Measurements from ENCODE around the gene PRM2.
"Not testable (repeated sequence)": the region's sequence is repeated elsewhere in the genome, so short reads cannot be mapped to it uniquely, and the experiment has no call there.

The PRM2 gene

DNA sequence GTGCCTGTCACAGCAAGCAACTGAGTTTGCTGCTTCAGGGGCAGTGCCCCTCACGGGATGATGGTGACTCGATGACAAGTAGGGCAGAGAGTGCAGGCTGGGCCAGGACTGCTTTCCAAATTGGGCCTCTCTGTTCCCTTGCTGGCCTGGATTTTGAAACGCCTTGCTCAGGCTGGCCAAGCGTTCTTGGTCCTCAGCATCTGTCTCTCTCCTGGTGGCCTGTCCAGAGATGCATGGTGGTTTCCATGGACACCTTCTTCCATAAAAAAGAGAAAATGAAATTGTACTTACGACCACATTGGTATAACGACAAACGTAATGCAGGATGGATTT is 24.2 kb upstream of the PRM2 start:
- TF ChIP-seq CSRNP3 (CRISPR knock-in tag; IDR thresholded peaks at IDR 0.05), result no peak
- TF ChIP-seq PPARA (CRISPR knock-in tag; IDR thresholded peaks at IDR 0.05; ENCODE audit: borderline replicate concordance), result no peak
- no peak for TF ChIP-seq ZNF70 (CRISPR knock-in tag; IDR thresholded peaks at IDR 0.05)
- no peak for TF ChIP-seq TCF4 (CRISPR knock-in tag; IDR thresholded peaks at IDR 0.05; ENCODE audit: borderline replicate concordance)
- ATAC-seq, result no peak

GRCh38 chr16:11299865-11300559 is 23.7 kb upstream of the PRM2 start:
- no peak for ATAC-seq
- TF ChIP-seq ISL1 (CRISPR knock-in tag; IDR thresholded peaks at IDR 0.05) (no peak), PPARA (CRISPR knock-in tag; IDR thresholded peaks at IDR 0.05; ENCODE audit: borderline replicate concordance) (no peak), ZNF565 (CRISPR knock-in tag; conservative IDR thresholded peaks at IDR 0.05; ENCODE audit: low read depth) (no peak), ZNF70 (CRISPR knock-in tag; IDR thresholded peaks at IDR 0.05) (no peak), GLIS3 (CRISPR knock-in tag; IDR thresholded peaks at IDR 0.05) (no peak), ESRRG (CRISPR knock-in tag; IDR thresholded peaks at IDR 0.05) (no peak), ZFP30 (CRISPR knock-in tag; IDR thresholded peaks at IDR 0.05) (no peak), TOX (CRISPR knock-in tag; IDR thresholded peaks at IDR 0.05; ENCODE audit: borderline replicate concordance) (no peak), CSDC2 (CRISPR knock-in tag; IDR thresholded peaks at IDR 0.05) (no peak), POU6F1 (CRISPR knock-in tag; IDR thresholded peaks at IDR 0.05; ENCODE audit: borderline replicate concordance, low read depth) (no peak), OSR1 (CRISPR knock-in tag; IDR thresholded peaks at IDR 0.05) (no peak), PATZ1 (CRISPR knock-in tag; IDR thresholded peaks at IDR 0.05; ENCODE audit: borderline replicate concordance) (no peak), ARNTL (CRISPR knock-in tag; IDR thresholded peaks at IDR 0.05; ENCODE audit: borderline replicate concordance, low read depth) (no peak), BACH2 (CRISPR knock-in tag; IDR thresholded peaks at IDR 0.05; ENCODE audit: borderline replicate concordance) (no peak), ZNF8 (CRISPR knock-in tag; IDR thresholded peaks at IDR 0.05) (no peak), ZFP3 (CRISPR knock-in tag; IDR thresholded peaks at IDR 0.05) (no peak), ZC3H10 (CRISPR knock-in tag; IDR thresholded peaks at IDR 0.05) (no peak), TSHZ2 (CRISPR knock-in tag; IDR thresholded peaks at IDR 0.05) (no peak)

- not testable (repeated sequence) for ATAC-seq
Measured at GRCh38 chr16:11298950-11299547, 22.8 kb upstream of the PRM2 start.

All from SK-N-SH treated with all-trans-retinoic acid at 6 μM for 48 hours (cell line).